Stimulated activated CD4-positive, alpha-beta T cell treated with anti-CD3 and anti-CD28 coated beads, TNF-alpha, amount 100 ng/mL, for 1 hour (primary cell): Measurements from ENCODE around the gene CCDC169.
"Not testable (repeated sequence)": the region's sequence is repeated elsewhere in the genome, so short reads cannot be mapped to it uniquely, and the experiment has no call there.

Source experiments
- DNase-seq, 3 donors: peaks; one replicate each; pipeline ENCODE4 v3.0.0-alpha.2; 2020; ENCODE audit warnings: low read depth in 3 of 3, low spot score in 1 of 3

The CCDC169 gene

DNA sequence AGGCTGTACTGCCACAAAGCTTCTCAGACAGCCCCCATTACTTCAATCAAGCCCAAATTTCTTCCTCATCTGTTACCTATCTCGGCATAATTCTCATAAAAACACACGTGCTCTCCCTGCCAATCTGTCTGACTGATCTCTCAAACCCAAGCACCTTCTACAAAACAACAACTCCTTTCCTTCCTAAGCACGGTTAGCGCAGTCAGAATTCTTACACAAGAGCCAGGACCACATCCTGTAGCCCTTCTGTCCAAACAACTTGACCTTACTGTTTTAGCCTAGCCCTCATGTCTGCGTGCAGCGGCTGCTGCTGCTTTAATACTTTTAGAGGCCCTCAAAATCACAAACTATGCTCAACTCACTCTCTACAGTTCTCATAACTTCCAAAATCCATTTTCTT is 22.2 kb upstream of the CCDC169 start:
- not testable (repeated sequence) for DNase-seq

DNA sequence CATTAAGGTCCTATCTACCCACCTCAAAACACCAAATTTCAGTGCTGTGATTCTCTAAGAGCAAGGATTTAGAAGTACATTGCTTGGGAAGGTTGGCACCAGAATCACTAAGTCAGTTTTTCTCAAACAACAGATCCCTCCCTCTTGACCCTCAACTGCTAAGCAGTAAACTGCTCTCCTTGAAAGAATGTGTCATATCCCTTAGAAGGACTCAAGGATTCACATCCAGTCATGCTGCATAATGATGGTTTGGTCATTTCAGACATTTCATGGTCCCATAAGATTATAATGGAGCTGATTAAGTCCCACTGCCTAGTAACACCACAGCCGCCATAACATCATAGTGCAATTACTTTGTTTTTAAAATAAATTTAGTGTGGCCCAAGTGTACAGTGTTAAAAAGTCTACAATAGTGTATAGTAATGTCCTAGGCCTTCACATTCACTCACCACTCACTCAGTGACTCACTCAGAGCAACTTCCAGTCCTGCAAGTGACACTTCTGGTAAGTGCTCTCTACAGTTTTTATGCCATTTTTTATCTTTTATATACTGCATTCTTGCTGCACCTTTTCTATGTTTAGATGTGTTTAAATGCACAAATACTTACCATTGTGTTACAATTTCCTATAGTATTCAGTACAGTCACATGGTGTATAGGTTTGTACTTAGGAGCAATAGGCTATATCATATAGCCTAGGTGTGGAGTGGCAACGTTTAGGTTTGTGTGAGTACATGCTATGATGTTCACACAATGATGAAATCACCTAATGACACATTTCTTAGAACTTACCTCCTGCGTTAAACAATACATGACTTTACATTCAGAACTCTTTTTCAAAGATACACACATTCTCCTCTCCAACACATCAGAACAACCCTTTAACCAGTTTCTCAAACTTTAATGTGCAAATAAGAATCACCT is 15.7 kb upstream of the CCDC169 start:
- no peak for DNase-seq

DNA sequence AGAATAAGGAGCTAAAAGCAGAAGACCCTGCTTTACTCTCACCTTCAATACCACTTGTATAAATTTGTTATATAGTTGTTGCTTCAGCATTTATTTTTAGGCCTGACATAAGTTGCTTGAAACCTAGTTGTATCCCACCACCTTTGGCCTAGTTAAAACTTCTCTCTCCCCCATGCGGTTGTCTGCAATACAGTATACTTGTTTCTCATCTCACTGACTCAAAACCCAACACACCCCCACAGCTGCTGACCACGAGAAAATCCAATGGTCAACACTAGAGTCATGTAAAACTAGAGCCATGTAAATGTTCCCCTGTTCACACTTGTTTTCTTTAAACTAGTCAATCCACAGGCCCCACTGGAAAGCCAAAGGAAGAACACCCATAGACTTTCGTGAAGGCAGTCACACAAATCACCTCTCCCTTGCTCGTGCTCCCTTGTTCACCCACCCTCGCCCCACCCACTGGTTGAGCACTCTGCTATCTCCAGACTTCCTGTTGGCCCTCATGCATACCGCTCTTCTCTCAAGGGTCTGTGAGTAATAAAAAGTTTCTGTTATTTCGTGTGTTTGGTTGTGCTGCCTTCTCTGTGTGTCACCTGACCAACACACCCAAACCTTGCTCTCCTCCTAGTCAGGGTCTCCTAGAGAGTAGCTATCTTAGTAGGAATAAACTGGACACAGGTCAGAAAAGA is 12.9 kb upstream of the CCDC169 start:
- DNase-seq = no peak

DNA sequence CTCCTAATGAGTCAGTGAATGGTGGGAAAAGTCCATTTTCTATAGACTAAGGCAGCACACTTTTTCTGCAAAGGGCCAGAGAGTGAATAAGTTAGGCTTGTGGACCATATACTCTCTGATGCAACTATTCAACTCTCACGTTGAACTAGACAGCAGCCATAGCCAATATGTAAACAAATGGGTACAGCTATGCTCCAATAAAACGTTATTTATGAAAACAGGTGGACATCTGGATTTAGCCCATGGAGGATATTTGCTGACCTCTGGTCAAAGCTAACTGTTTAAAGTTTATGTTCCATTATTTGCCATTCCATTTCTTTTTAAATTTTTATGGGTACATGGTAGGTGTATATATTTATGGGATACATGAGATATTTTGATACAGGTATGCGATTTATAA is 4.7 kb upstream of the CCDC169 start:
- no peak for DNase-seq

DNA sequence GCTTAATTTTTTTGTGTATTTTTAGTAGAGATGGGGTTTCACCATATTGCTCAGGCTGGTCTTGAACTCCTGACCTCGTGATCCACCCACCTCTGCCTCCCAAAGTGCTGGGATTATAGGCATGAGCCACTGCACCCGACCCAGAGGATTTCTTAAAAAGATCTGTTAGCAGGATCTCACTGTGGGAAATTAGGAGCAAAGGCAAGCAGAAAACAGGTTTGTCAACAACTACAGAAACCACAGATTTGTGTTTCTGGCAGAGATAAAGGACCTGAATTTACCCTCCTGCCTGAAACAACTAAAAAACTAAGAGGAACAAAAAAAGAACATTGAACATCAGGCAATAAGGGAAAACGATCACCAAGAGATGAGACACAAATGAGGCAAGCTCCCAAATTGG is 1.9 kb upstream of the CCDC169 start:
- not testable (repeated sequence) for DNase-seq

DNA sequence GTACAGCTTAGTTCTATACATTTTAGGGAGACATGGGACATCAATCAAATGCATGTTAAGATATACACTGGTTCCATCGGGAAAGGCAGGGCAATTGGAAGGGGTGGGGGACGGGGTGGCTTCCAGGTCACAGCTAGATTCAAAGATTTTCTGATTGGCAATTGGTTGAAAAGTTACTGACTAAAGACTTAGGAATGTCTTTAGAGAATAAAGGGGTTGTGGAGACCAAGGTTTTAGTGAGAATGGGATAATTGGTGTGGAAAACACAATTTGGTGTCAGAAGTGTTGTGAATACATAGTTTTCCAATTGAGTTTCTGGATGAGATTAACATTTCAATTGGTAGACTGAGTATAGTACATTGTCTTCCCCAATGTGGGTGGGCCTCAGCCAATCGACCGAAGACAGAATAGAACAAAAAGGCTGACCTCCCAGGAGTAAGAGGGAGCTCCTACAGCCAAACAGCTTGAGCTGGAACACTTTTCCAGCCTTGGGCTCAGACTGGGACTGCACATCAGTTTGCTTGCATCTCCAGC is 988 bp upstream of the CCDC169 start:
- DNase-seq = no peak

DNA sequence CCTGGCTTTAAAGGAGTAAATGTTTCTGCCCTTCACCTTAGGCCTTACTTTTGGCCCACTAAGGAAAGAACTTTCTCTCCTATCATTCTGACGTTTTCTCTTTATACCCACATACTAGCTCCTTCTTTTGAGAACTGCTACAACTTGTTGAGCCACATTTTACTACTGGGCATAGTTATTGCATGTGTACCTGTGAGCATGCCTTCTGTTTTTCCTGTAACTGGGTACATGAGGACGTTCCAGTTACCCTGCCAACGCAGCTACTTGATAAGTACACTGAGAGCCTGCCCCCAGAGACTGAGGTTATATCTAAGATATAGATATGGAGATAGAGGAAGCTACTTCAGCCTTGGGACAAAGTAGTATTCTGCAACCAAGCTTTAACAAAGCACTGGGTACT is 3.5 kb downstream of the CCDC169 start:
- no peak for DNase-seq

DNA sequence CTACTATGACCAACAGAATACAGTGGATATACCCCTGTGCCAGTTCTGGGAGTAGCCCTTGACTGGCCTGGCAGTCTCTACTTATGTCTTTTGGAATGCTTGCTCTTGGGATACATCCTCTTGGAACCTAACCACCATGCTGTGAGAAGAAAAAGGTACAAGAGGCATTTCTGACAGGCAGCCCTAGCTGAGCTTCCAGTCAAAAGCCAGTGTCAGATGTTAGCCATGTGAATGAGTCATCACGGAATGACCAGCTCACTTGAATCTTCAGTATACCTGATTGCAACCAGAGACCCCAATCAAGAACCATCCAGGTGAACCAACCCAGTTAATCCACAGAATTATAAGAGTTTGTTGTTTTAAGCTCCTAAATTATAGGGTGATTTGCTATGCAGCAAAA is 4.1 kb downstream of the CCDC169 start:
- DNase-seq = no peak

DNA sequence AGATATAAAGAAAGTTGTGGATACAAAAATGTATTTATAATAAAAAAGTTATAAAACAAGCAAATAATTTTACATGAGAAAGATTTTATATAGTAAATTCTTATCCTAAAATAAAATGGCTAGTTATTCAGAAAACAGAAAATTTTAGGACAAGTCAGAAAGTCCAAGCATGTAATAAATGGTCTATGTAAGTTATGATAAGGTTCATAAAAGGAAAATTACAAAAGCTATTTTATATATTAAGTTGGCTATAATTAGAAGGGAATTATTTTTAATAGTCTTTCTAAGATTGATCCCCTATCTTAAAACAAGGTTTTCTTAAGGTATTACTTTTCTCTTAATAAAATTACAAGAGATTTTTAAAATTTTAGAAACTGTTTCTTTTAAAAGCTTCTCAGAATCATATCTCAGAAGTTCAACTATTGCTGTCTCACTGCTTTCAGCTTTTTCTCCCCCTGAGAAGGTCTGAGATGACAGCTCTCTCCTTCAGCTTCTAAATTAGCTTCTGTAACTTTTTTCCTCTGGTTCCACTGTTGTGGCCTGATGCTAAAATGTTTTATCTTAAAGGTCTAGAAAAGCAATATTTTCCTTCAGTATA is 8.7 kb downstream of the CCDC169 start:
- no peak for DNase-seq

DNA sequence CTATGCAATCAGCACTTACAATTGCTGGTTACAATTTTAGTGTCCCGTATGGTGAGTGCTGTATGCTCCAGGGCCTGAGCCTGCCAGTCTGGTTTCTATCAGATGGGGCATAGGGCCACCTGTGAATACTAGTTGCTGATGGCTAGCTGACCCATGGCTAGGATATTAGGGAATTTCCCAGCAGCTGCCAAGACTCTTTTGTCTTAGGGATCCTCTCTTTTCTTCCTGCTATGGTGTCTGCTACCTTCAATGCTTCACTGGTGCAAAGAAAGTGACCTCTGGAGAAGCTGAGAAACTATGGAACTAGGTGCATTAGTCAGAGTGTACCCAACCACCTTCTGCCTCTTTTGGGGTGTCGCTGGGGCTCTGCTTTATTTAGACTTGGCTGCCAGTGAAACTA is 11.6 kb downstream of the CCDC169 start:
- no peak for DNase-seq

DNA sequence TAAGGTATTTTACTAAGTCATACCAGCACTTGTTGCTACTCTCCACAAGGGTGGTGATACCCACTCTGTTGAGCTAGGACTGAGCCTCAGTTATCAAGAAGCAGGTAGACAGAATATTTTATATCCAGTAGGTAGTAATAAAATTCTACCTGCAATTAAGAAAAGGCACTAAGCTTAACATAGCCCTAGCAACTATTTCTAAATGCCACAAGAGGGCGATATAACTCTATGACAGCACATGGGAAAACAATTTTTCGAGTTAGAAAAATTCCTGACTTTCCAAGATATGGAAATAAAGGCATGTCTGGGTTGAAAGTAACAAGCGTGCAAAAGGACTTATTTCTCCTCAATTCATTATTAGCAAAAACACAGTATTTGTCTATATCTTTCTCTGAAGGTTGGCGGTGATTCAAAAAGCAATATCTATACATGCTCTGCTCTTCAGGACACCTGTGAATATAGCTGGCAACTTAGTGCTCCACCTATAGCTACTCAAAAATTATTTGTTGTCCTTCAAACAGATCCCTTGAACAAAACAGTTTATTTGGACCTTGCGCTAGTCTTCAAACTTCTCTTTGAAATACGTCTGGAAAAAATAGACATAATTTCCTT is 14.7 kb downstream of the CCDC169 start:
- DNase-seq = no peak

DNA sequence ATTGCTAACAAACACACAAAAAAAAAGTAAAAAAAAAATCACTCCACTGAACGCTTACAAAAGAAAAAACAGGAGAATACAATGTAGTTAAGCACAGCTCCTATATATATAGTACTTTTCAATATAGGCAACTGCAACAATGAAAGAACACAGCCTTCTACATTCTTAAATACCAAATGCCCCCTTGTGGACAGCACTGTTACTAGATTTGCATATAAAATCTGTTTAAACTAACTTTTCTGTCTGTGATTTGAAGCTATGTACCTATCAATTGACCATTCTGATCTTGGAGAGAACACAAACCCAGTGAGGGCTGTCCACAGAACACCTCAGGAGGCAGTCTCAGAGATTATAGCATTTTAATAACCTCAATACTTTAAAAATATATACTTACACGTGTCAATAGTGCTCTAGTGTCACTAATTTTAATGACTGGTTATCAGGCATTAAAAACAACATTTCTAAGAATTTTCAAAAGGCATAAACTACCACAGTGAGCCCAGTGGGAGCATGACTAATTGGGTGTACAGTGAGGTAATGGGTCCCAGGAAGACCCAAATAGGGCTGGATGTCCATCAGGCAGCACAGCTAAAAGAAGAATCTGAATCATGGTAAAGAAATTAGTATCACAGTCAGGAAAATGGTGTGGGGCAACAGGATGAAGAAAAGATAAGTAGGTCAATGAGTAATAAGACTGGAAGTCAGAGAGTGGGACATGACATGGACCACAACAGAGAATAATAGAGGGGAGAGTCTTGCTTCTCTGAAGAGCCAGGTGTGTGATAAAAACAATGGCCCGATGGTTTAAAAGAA is 22.2 kb downstream of the CCDC169 start:
- DNase-seq = no peak

DNA sequence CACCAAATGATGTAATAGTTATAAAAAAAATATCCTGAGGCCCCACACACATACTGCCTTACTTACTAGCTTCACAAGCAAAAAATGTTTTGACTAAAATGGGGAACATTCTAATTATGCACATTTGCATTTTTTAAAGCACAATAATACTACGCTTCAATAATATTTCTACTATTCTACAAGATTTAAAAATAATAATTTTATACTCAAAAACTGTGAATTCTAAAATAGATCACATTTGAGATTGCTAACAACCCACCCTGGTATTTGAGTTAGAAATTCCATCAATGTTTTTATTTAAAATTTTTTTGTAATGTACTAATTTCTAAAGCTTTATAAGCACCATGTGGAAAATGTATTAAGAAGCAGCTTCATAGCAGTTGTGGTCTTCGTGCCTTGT is 24.2 kb downstream of the CCDC169 start:
- DNase-seq = no peak

DNA sequence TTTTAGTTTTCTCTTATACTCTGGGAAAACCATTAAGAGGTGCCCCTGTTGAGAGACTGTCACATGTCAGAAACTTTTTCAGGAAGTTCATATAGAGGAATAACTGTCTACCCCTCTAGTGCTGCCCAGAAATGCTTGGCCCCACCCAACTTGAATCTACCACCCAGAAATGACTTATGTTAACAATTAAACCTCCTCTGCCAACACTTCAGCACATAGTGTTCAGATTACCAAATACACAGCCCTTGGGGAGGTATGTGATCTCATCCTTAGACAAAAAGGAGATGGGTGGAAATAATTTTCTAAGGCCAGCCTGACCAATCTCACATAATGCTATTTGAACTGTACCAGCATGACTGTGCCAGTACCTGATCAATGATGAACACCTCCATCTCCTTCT is 35.6 kb downstream of the CCDC169 start:
- no peak for DNase-seq

DNA sequence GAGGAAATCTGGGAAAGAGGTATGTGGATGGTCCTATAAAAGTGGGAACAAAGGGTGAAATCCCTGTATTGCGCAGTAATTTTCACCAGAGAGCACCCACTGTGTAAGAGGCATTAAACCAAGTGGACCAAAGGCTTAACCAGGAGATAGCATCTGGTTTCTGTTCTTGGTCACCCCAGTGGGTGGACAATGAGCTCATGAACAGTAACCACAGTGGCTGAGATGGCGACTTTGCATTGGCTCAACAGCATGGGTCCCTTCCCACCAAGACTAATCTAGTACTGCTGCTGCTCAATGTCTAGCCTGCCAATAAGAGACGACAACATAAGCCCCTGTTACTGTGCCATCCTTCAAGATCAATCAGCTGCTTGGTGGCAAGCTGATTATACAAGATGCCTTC is 36.6 kb downstream of the CCDC169 start:
- no peak for DNase-seq

DNA sequence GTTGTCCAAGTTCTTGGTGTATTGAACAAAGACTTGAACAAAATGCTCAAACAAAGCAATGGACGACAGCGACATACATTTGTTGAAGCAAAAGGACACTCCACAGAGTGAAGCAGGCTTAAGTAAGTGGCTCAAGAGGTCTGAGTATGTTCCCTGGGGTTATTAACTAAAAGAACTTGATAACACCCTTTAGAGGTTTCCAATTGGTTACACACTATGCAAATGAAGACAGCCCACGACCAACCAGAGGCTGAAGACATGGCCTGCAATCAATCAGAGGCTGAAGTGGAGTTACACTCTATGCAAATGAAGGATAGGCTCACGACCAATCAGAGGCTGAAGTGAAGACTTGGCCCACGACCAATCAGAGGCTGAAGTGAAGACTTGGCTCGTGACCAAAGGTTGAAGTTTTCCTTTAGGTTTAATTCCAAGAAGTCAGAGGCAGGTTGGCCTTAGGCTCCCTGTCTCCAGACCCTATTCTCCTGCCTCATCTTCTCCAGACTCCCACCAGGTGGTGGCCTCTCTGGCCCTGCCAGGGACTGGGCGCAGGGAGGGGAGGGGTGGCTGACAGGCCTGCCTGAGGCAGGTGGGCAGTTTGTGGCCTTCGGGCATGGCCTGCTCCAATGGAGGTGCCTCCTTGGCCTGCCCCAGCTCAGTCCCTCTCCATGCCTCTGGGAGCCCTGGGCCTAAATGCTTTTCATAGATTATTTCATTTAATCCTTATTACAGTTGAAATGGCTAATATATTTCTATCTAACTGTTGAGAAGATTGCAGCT is 38.1 kb downstream of the CCDC169 start:
- no peak for DNase-seq

DNA sequence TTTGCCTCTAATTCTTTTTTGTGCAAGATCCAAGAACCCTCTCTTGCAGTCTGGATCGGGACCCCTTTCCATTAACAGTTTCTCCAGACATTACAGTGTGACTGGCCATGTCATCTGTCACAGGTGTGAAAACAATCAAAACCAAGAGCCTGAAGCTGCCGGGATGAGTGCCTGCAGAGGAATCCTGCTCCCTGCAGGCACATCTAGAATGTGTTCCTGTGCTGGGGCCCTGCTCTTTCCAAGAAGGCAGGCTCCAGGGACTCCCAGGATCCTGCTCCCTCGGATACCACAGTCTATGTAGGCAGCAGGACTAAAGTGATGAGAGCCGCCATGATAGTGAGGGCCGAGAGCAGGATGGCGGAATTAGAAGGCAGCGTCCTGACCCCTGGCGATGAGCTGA is 38.8 kb downstream of the CCDC169 start:
- no peak for DNase-seq

DNA sequence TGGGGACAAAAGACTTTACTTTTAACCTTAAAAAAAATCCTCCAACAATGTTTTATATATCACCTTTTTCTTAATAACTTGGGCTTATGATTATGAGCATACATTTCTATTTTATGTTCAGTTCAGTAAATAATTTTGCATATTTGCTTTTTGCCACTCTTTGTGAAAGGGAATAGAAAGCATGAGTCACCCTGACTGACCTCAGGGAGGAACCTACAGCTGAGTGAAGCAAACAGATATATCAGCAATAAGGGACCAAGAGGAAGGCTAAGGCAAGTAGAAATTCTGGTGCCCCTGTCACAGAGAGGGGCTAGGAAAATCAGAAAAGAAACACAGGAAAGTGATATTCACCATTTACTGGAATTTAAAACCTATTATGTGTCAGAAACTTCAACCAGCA is 46.1 kb downstream of the CCDC169 start:
- DNase-seq = no peak

DNA sequence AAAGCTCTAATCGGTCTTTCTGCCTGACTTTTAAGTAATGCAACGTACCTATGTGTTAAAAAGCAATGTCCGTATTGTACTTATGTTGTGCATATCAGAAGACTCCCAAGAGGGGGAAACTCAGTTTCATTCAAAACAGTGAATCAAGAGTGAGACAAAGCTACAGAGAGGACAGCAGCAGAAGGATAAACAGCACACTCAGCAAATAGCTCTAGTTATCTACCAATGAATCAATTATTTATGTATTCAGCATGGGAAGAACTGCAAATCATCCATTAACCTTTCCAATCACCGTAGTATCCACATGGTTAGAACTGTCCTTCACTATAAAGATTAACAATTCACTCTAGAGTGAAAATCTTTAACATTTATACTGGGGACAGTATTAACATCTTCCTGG is 46.6 kb downstream of the CCDC169 start:
- DNase-seq = no peak

DNA sequence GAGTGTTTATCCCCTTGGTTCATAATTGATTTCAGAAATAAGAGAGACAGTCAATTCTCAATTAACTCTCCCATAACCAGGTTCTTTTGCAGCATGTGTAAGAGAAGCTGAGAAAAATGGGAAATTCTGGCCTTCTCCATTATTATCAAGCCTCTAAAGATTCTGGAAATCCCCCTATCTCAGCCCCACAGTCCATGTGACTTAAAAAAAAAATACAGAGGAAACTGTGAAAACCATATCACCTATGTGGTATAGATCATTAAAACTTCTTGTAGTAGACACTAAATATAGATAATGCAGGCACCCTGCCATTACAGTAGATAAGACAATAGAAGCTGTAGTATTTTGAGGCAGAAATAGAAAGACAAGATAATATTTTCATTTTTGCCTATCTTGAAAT is 48.9 kb downstream of the CCDC169 start:
- DNase-seq = no peak
